HG03469 (cell line): ENCODE data around the gene USP37.
"Not testable (repeated sequence)": the region's sequence is repeated elsewhere in the genome, so short reads cannot be mapped to it uniquely, and the experiment has no call there.

Experiments
- ATAC-seq: cut with Tn5 transposase; IDR thresholded peaks from one replicate; pipeline ENCODE4 v1.9.1; 2021; ENCODE audit warnings: mild to moderate bottlenecking, moderate library complexity, moderate number of reproducible peaks; ENCODE audit not compliant: unreplicated experiment

USP37 gene

GRCh38 chr2:218554225-218554624, 13.9 kb downstream of the USP37 start:
- not testable (repeated sequence) for ATAC-seq

GRCh38 chr2:218547978-218548377, 20.2 kb downstream of the USP37 start:
- no peak for ATAC-seq

GRCh38 chr2:218547511-218547910, 20.6 kb downstream of the USP37 start:
- no peak for ATAC-seq

GRCh38 chr2:218546012-218546411, 22.1 kb downstream of the USP37 start:
- no peak for ATAC-seq

GRCh38 chr2:218540015-218540414, 28.1 kb downstream of the USP37 start:
- ATAC-seq, result no peak

- ATAC-seq, result no peak
These were observed 31.2 kb downstream of the USP37 start for GRCh38 chr2:218536804-218537494.

GRCh38 chr2:218529990-218530389, 38.2 kb downstream of the USP37 start:
- no peak for ATAC-seq

GRCh38 chr2:218528409-218528808, 39.7 kb downstream of the USP37 start:
- ATAC-seq, result not testable (repeated sequence)

- no peak for ATAC-seq
These were observed 44.5 kb downstream of the USP37 start for GRCh38 chr2:218523651-218524050.

- no peak for ATAC-seq
These were observed 49.3 kb downstream of the USP37 start for GRCh38 chr2:218518876-218519275.

- ATAC-seq, result no peak
These were observed 50.5 kb downstream of the USP37 start for GRCh38 chr2:218517434-218518206.

GRCh38 chr2:218516614-218517013, 51.5 kb downstream of the USP37 start:
- no peak for ATAC-seq

GRCh38 chr2:218513676-218514075, 54.5 kb downstream of the USP37 start:
- no peak for ATAC-seq

- ATAC-seq, result no peak
These were observed 59.9 kb downstream of the USP37 start for GRCh38 chr2:218508299-218508698.

GRCh38 chr2:218505754-218506371, 62.3 kb downstream of the USP37 start:
- ATAC-seq, result no peak

- no peak for ATAC-seq
These were observed 66.5 kb downstream of the USP37 start for GRCh38 chr2:218501665-218502064.

GRCh38 chr2:218500501-218501060, 67.6 kb downstream of the USP37 start:
- ATAC-seq, result no peak

- no peak for ATAC-seq
These were observed 82.0 kb downstream of the USP37 start for GRCh38 chr2:218485986-218486667.

GRCh38 chr2:218482651-218483050, 85.5 kb downstream of the USP37 start:
- no peak for ATAC-seq

GRCh38 chr2:218479595-218479994, 88.6 kb downstream of the USP37 start:
- ATAC-seq, result no peak

GRCh38 chr2:218478544-218478943, 89.6 kb downstream of the USP37 start:
- ATAC-seq, result no peak
